Measurements from ENCODE around the gene CERS6.
A peak's percentile ranks its signal among the peaks of the same experiment; 100 is the strongest.

CERS6 gene

DNA sequence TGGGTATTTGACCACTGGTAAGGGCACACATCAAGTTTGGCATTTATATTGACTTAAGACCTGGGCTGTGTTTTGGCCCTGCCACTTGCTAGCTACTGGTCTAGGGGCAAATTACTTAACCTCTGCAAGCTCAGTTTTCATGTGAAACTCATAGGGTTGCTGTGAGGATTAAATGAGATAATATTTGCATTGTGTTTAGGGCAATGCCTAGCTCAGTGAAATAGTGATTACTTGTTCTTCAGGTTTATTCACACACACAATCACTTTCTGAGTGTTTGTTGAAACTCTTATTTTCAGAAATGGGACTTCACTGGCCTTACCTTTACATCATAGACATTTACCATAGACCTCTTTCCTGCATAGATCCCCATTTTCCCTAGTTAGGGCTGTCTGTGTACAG is 12.3 kb downstream of the CERS6 start:
- Mint-ChIP-seq H3K9me3 (no peaks in the 10 kb centered on the region), H3K27ac (no peak overlapping the region), H3K4me1 (ENCODE audit: low read depth) (peaks cover 34% of the 10 kb centered on the region), H3K27me3 (ENCODE audit: low read depth) (no peaks in the 10 kb centered on the region), H3K36me3 (ENCODE audit: low read depth) (no peaks in the 10 kb centered on the region), H3K4me3 (no peak overlapping the region)

DNA sequence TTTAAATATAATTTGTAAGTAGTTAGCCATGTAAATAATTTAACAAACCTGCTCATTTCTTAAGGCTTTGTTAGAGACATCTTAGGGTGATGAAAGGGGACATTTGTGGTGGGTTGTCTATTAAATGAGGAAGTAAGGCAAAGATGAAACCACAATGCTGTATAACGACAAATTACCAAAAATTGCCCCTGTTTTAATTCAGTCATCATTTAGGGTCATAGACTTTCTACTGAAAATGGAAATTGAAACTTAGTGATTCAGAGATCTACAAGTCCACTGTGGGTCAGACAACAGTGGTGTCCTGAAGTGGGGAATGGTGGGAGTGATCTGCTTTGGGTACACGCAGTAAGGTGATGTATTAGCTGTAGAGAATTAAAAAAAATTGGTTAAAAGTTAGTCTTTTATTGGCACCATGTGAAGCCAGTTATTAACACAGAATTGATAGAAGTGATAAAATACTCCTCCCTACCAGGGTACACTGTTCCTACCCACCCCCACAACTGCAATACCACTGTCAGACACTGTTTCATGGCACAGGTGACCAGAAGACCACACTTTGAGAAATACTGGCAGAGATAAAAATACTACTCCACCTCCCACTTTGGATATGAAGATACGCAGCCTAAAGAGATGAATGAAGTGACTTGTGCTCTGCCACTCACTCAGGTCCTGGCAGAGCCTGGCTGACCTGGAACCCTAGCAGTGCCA is 13.4 kb downstream of the CERS6 start:
- H3K4me3 Mint-ChIP-seq = no peak overlapping the region

DNA sequence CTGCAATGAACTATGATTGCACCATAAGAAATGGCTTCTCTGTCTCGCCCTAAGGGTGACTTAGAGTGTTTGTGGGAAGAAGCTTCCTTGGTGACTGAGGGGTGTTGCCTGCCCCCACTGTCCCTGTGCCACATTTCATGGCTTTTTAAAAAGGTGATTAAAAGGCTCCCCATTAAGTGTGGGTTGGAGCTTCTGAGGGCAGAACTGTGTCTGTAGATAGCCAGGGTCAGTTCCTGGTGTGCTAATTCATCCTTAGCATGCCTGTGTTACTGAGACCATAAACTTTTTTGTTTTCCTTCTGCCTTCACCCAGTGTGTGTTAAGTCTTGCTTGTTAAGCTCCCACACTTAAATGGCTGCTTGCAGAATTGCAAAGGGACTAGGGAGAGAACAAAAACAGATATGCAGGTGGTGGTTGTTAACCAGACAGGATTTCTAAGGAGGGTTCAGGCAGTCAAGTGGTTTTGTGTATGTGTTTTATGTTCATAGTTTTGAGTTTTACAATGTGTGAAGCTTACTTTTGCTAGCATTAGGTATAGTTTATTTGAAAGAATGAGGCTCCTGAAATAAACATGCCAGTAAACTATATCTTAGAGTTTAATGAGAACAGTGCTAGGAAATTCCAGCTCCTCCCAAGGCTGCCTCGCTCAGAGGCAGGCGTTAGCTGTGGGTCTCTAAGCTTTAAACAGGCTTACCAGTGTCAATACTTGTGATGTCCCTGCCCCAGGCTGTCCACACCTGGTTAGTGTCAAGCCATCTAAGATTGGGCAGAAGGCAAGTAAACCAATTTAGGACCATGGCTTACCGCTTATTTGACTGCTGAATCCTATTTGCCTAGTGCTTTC is 14.5 kb downstream of the CERS6 start:
- H3K4me1 Mint-ChIP-seq (ENCODE audit: low read depth) = peaks cover 31% of the 10 kb centered on the region
- H3K9me3 Mint-ChIP-seq = no peaks in the 10 kb centered on the region
- H3K36me3 Mint-ChIP-seq (ENCODE audit: low read depth) = no peaks in the 10 kb centered on the region
- no peak overlapping the region for H3K27ac Mint-ChIP-seq
- no peak overlapping the region for H3K4me3 Mint-ChIP-seq
- no peaks in the 10 kb centered on the region for H3K27me3 Mint-ChIP-seq (ENCODE audit: low read depth)

More for the DNA sequence above, 13.4 kb downstream of the CERS6 start:
- Mint-ChIP-seq H3K36me3 (ENCODE audit: low read depth) (no peaks in the 10 kb centered on the region), H3K9me3 (no peaks in the 10 kb centered on the region), H3K4me1 (ENCODE audit: low read depth) (peaks cover 34% of the 10 kb centered on the region), H3K27ac (no peak overlapping the region), H3K27me3 (ENCODE audit: low read depth) (no peaks in the 10 kb centered on the region)

DNA sequence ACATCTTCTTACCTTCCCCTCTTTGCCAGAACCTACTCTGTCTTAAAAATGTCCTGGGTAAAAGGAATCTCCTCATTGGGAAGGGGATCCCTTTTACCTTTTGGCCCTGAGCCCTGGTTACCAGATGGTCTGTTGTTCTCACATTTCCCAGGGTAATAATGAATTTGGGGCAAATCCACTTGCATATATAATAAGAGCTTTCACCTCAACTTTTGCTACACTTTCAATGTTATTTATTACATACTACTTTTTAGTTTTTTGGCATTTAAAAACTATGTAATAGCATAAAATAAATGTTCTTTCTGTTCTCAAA is 15.0 kb downstream of the CERS6 start:
- Mint-ChIP-seq H3K27ac (no peak overlapping the region), H3K4me3 (no peak overlapping the region), H3K27me3 (ENCODE audit: low read depth) (no peaks in the 10 kb centered on the region), H3K4me1 (ENCODE audit: low read depth) (peaks cover 26% of the 10 kb centered on the region), H3K36me3 (ENCODE audit: low read depth) (no peaks in the 10 kb centered on the region), H3K9me3 (no peaks in the 10 kb centered on the region)

DNA sequence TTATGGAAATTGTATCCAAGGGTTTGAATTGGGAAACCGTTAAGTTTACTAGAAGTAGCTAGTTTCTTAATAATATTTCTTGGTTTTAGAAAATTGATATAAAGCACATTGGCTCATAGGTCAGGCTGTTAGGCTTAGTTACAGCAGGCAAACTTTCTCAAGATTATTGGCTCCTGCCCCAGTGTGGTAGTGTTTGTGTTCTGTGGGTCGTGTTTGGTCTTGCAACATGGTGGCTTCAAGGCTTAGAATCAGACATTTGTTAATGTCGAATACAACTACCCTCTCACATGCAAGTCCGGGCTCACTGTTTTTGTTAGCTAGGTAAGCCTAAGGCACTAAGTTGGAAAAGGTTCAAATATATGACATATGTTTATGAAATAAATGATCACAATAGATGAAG is 19.6 kb downstream of the CERS6 start:
- peaks cover 11% of the 10 kb centered on the region for H3K4me1 Mint-ChIP-seq (ENCODE audit: low read depth)
- H3K4me3 Mint-ChIP-seq = no peak overlapping the region
- H3K27ac Mint-ChIP-seq = no peak overlapping the region
- H3K36me3 Mint-ChIP-seq (ENCODE audit: low read depth) = peaks cover 1% of the 10 kb centered on the region
- no peaks in the 10 kb centered on the region for H3K27me3 Mint-ChIP-seq (ENCODE audit: low read depth)
- no peaks in the 10 kb centered on the region for H3K9me3 Mint-ChIP-seq

DNA sequence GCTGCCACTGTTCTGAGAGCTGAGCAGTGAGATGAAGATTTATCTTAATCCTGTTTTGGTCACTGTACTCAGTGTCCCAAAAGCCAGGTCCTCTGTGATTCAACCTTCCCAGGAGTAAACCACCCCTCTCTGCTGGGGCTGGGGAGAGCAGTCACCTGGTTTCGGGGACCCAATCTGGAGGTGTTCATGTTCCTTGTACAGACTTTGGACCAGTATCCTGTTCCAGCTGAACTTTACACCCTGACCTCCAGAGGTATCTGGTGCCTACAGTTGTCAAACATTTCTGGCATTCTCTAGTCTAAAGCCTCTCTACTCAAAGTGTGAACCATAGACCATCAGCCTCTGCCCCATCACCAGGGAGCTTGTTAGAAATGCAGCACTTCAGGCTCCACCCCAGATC is 22.1 kb downstream of the CERS6 start:
- Mint-ChIP-seq H3K27ac (no peak overlapping the region), H3K4me1 (ENCODE audit: low read depth) (peaks cover 15% of the 10 kb centered on the region), H3K36me3 (ENCODE audit: low read depth) (peaks cover 1% of the 10 kb centered on the region)

DNA sequence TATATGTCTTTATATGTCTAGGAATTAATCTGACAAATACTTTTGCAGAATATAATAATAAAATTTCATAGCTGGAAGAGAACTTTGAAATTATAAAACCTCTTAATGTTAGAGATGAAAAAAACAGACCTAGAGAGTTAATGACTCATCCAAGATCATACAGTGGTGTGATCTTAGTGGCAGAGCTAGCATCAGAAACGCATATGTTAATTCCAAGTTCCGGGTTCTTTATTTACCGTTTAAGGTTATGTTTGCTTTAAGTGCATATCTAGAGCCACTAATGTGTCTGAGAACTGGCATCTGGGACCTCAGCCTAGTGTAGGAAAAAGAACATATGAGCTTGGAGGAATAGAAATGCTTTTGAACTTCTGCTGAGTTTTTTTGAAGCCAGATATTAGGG is 24.3 kb downstream of the CERS6 start:
- H3K27ac Mint-ChIP-seq = no peak overlapping the region
- H3K9me3 Mint-ChIP-seq = no peaks in the 10 kb centered on the region
- no peaks in the 10 kb centered on the region for H3K27me3 Mint-ChIP-seq (ENCODE audit: low read depth)
- peaks cover 15% of the 10 kb centered on the region for H3K4me1 Mint-ChIP-seq (ENCODE audit: low read depth)
- peaks cover 5% of the 10 kb centered on the region for H3K36me3 Mint-ChIP-seq (ENCODE audit: low read depth)
- no peak overlapping the region for H3K4me3 Mint-ChIP-seq

More for the DNA sequence above, 22.1 kb downstream of the CERS6 start:
- H3K27me3 Mint-ChIP-seq (ENCODE audit: low read depth) = no peaks in the 10 kb centered on the region
- H3K9me3 Mint-ChIP-seq = no peaks in the 10 kb centered on the region
- H3K4me3 Mint-ChIP-seq = no peak overlapping the region

DNA sequence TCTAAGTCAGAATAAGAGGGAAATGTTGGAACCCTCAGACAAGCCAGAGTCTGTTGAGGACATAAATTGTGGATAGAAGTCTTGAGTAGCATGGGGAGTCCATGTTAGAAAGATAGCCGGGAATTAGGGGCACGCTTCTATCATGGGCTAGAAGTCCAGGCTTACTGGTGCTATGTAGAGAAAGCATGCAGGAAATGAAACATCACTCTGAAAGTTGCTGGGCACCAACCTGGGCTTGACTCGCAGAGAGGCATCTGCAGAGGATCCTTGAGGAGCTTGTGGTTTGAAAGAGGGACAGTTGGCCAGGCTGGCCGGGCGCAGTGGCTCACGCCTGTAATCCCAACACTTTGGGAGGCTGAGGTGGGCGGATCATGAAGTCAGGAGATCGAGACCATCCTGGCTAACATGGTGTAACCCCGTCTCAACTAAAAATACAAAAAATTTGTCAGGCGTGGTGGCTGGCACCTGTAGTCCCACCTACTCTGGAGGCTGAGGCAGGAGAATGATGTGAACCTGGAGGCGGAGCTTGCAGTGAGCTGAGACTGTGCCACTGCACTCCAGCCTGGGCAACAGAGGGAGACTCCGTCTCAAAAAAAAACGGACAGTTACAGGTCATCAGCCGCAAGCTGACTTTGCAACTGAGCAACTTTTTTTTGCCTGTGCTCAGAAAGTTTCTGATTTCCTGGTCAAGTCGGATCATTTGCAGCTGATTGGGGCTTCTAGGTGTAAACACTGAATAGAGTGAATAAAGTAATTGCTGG is 24.9 kb downstream of the CERS6 start:
- Mint-ChIP-seq H3K27ac (no peak overlapping the region), H3K4me3 (no peak overlapping the region), H3K9me3 (no peaks in the 10 kb centered on the region), H3K4me1 (ENCODE audit: low read depth) (peaks cover 15% of the 10 kb centered on the region), H3K27me3 (ENCODE audit: low read depth) (no peaks in the 10 kb centered on the region), H3K36me3 (ENCODE audit: low read depth) (peaks cover 5% of the 10 kb centered on the region)

DNA sequence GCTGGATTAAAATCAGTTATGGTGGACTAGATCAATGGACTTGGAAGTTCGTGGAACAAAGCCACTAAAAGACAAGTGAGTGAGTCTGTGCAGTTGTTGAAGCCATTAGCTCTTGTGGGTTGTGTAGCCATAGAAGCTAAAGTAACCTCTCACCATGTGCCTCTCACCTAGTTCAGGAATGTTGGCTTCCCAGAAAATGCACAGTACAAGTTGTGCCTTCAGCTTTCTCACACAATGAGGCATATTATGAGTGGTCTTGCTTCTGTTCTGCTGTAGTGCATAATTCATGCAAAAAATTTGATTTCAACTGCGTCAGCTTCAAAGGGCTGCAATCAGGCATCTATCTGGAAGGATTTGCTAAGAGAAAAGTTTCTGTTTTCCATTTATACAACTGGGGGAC is 26.2 kb downstream of the CERS6 start:
- Mint-ChIP-seq H3K9me3 (no peaks in the 10 kb centered on the region), H3K27ac (no peak overlapping the region), H3K27me3 (ENCODE audit: low read depth) (no peaks in the 10 kb centered on the region), H3K36me3 (ENCODE audit: low read depth) (peaks cover 6% of the 10 kb centered on the region), H3K4me1 (ENCODE audit: low read depth) (peaks cover 9% of the 10 kb centered on the region), H3K4me3 (no peak overlapping the region)

DNA sequence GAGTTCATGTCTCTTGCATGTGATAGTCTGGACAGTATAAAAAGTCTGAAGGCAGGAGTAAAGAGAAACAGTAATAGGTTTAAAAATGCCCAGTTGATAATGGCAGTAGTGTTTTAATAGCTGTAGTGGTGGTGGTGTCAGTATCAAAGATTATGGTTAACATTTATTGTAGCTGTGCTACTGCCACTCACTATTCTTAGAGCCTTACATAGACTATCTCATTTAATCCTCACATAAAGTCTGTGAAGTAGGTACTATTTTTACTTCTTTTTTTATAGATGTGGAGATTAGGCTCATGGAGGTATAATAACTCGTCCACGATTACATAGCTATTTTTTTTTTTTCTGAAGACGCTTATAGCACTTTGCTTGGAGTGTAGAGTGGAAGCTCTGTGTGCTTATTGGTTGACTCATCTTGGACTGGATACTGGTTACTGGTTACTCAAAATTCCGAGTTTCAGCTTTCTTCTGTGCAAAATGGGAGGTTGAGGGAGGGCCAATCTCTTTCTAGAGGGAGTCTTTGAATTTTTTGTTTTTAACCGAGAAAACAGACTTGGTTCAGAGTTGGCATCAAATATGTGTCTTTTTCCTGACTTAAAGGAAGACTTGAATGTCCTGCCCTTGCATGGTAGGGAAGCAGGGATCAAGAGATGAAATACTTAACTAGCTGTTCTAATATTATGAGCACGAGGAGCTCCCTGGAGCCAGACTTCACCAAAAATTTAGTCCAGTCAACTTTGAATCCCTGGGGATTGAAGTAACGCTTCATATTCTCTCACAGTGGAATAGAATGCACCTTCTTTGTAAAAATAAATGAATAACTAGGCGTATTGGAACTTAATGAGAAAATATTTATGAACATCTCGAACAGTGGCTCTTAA is 27.1 kb downstream of the CERS6 start:
- H3K9me3 Mint-ChIP-seq = no peaks in the 10 kb centered on the region

DNA sequence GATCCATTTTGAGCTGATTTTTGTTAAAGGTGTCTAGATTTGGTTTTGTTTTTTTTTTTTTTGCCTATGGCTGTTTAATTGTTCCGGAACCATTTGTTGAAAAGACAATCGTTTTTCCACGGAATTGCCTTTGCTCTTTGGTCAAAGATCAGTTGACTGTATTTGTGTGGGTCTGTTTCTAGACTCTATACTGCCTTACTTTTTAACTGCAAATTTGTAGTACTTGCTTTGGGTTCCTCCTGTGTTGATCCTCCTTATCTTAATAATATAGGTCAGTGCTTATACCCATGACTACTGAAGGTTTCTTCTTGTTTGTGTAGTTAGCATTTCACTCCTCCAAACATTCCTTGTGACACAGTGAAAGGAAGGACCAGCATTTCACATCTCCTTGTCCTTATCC is 30.4 kb downstream of the CERS6 start:
- no peaks in the 10 kb centered on the region for H3K9me3 Mint-ChIP-seq
- H3K4me3 Mint-ChIP-seq = no peak overlapping the region
- no peaks in the 10 kb centered on the region for H3K27me3 Mint-ChIP-seq (ENCODE audit: low read depth)
- H3K27ac Mint-ChIP-seq = no peak overlapping the region
- H3K4me1 Mint-ChIP-seq (ENCODE audit: low read depth) = peaks cover 16% of the 10 kb centered on the region
- peaks cover 6% of the 10 kb centered on the region for H3K36me3 Mint-ChIP-seq (ENCODE audit: low read depth)

More for the DNA sequence above, 27.1 kb downstream of the CERS6 start:
- Mint-ChIP-seq H3K4me1 (ENCODE audit: low read depth) (peaks cover 5% of the 10 kb centered on the region), H3K27me3 (ENCODE audit: low read depth) (no peaks in the 10 kb centered on the region), H3K4me3 (no peak overlapping the region), H3K27ac (no peak overlapping the region), H3K36me3 (ENCODE audit: low read depth) (peaks cover 6% of the 10 kb centered on the region)

DNA sequence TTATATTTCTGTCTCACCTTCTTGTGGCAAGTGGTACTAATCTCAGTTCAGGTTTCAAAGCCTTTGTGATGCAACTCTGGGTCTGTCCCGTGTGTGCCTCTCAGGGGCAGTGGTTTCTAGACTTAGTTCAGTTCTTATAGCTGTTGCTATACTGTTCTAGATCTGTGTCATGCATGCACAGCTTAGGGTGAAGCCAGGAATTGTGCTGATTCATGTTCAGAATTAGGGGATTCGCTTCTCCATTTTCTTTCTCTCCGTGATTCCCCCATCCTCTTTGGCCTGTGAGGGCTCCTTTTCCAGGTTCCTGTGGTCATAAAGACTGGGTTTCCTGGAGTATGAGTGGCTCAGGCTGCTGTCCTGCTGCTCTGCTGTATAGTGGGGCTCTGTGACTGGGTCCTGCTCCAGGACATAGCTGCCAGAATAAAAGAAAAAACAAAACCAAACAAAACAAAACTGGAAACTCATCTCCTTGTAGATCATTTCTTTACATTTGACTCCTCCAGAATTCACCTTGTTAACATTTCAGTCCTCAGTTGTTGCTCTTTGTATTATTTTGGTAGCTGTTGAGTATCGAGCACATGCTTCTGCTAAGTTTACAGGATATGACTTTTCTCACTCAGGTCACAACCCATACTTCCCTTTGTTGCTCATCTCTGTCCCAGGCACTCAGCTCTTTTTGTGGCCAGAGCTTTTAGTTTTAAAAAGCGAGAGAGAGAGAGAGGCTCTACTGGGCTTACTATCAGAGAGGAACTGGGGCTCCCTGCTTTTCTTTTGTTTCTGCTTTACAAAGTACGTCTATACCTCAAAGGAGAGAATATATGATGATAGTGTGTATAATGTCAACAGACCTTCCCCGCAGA is 34.2 kb downstream of the CERS6 start:
- peak overlapping the region; percentile 77 for H3K4me3 Mint-ChIP-seq
- peaks cover 39% of the 10 kb centered on the region for H3K4me1 Mint-ChIP-seq (ENCODE audit: low read depth)
- no peaks in the 10 kb centered on the region for H3K27me3 Mint-ChIP-seq (ENCODE audit: low read depth)
- peaks cover 6% of the 10 kb centered on the region for H3K9me3 Mint-ChIP-seq
- peak overlapping the region; percentile 88 for H3K27ac Mint-ChIP-seq
- peaks cover 9% of the 10 kb centered on the region for H3K36me3 Mint-ChIP-seq (ENCODE audit: low read depth)

DNA sequence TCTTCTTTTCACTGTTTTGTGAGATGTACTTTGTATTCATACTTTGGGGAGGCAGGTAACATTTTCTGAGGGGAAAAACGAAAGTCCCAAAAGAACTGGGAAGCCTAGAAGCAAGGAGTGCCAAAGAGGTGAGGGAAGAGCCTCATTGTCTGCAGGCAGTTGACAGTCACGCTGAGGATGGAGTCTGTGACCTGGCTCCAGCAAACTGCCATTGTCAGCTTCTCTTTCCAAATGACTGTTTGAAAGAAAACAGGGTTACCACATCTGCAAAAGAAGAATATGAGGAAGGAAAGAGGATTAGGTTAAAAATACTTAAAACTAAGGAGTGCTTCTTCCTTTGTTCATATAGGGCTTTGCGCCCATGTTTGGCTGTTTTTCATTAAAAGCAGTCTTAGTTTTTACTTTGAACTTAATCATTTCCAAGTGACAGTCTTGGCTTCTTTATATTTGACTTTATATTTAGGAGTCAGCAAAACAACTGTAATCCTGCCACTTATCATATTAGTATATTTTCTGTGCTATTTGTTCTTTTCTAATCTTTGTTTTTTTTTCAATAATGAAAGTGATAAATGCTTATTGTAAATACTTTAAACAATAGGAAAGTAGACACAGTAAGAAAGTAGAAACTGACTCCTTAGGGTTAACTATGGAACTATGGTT is 35.0 kb downstream of the CERS6 start:
- Mint-ChIP-seq H3K27ac (peak overlapping the region; percentile 88), H3K4me3 (peak overlapping the region; percentile 77), H3K27me3 (ENCODE audit: low read depth) (no peaks in the 10 kb centered on the region), H3K4me1 (ENCODE audit: low read depth) (peaks cover 48% of the 10 kb centered on the region), H3K9me3 (peaks cover 6% of the 10 kb centered on the region), H3K36me3 (ENCODE audit: low read depth) (peaks cover 13% of the 10 kb centered on the region)

Data from T-helper 1 cell treated with Interleukin-12 subunit alpha and Interleukin-12 subunit beta and Interleukin-4 antibody, amounts not matched to agents 30 μg/mL and 1 μg/mL, for 36 hours (primary cell).